Measurements from ENCODE around the gene CFP.

GRCh38 chrX:47664737-47665136, 35.0 kb upstream of the CFP start:
- TF ChIP-seq CTCF (IDR thresholded peaks at IDR 0.05) (no peak), POLR2AphosphoS5 (IDR thresholded peaks at IDR 0.05) (no peak), POLR2A (IDR thresholded peaks at IDR 0.05) (no peak)

Data from breast epithelium (tissue), 3 donors.